Trophoblast cell (in vitro differentiated cells and primary cell): ENCODE data around the gene PIGU.
A peak's percentile ranks its signal among the peaks of the same experiment; 100 is the strongest.

Experiments used
- DNase-seq, 2 donors: peaks; one replicate each; pipeline ENCODE4 v3.0.0-alpha.2; 2016
- H2AFZ ChIP-seq: 2 replicates; pipeline ENCODE4 v1.6.1; 2013; ENCODE audit warnings: low read length, moderate library complexity, mild to moderate bottlenecking; ENCODE audit not compliant: insufficient read depth, poor library complexity
- H2AK5ac ChIP-seq: 2 replicates; pipeline ENCODE4 v1.6.1; 2013; ENCODE audit warnings: mild to moderate bottlenecking, low read length
- H2BK120ac ChIP-seq: 2 replicates; pipeline ENCODE4 v1.6.1; 2013; ENCODE audit warnings: low read length, mild to moderate bottlenecking, moderate library complexity; ENCODE audit not compliant: insufficient read depth, poor library complexity
- H2BK12ac ChIP-seq: 2 replicates; pipeline ENCODE4 v1.6.1; 2013; ENCODE audit warnings: mild to moderate bottlenecking, low read length, moderate library complexity
- H2BK5ac ChIP-seq: 2 replicates; pipeline ENCODE4 v1.6.1; 2013; ENCODE audit warnings: low read length, low read depth, moderate library complexity, mild to moderate bottlenecking; ENCODE audit not compliant: poor library complexity
- H3K14ac ChIP-seq: 2 replicates; pipeline ENCODE4 v1.6.1; 2013; ENCODE audit warnings: mild to moderate bottlenecking, low read length
- H3K18ac ChIP-seq: 2 replicates; pipeline ENCODE4 v1.6.1; 2013; ENCODE audit warnings: mild to moderate bottlenecking, low read length
- H3K23ac ChIP-seq: 2 replicates; pipeline ENCODE4 v1.6.1; 2013; ENCODE audit warnings: low read length
- H3K27ac ChIP-seq: 2 replicates; pipeline ENCODE4 v1.5.1; 2013; ENCODE audit warnings: low read depth, mild to moderate bottlenecking, inconsistent platforms, low read length, moderate library complexity
- H3K27me3 ChIP-seq: 2 replicates; pipeline ENCODE4 v1.6.1; 2013; ENCODE audit warnings: inconsistent platforms, mild to moderate bottlenecking, low read length, moderate library complexity; ENCODE audit not compliant: insufficient read depth
- H3K36me3 ChIP-seq, 2 experiments: 1 replicate in 1 of 2; 2 replicates in 1 of 2; pipeline ENCODE4 v1.6.1; 2013; ENCODE audit warnings: low read length in 2 of 2, mild to moderate bottlenecking in 2 of 2, moderate library complexity in 1 of 2; ENCODE audit not compliant: insufficient read depth in 2 of 2, control insufficient read depth in 1 of 2
- H3K4ac ChIP-seq: 2 replicates; pipeline ENCODE4 v1.6.1; 2013; ENCODE audit warnings: low read depth, mild to moderate bottlenecking, low read length, moderate library complexity
- H3K4me1 ChIP-seq, 2 experiments: 1 replicate in 1 of 2; 2 replicates in 1 of 2; pipeline ENCODE4 v1.6.1; 2013; ENCODE audit warnings: low read length in 2 of 2, mild to moderate bottlenecking in 2 of 2, moderate library complexity in 1 of 2; ENCODE audit not compliant: insufficient read depth in 2 of 2, control insufficient read depth in 1 of 2
- H3K4me2 ChIP-seq: 2 replicates; pipeline ENCODE4 v1.6.1; 2013; ENCODE audit warnings: inconsistent platforms, mild to moderate bottlenecking, low read length, moderate library complexity
- H3K4me3 ChIP-seq: 2 replicates; pipeline ENCODE4 v1.5.1; 2013; ENCODE audit warnings: mild to moderate bottlenecking, low read depth, low read length, inconsistent platforms
- H3K79me1 ChIP-seq: one replicate; pipeline ENCODE4 v1.6.1; 2013; ENCODE audit warnings: low read length
- H3K79me2 ChIP-seq: 2 replicates; pipeline ENCODE4 v1.6.1; 2013; ENCODE audit warnings: low read length, mild to moderate bottlenecking; ENCODE audit not compliant: control insufficient read depth, insufficient read depth, poor library complexity
- H3K9ac ChIP-seq: 2 replicates; pipeline ENCODE4 v1.6.1; 2013; ENCODE audit warnings: mild to moderate bottlenecking, low read length
- H3K9me3 ChIP-seq: 2 replicates; pipeline ENCODE4 v1.6.1; 2013; ENCODE audit warnings: low read depth, mild to moderate bottlenecking, control low read depth, inconsistent platforms, low read length; ENCODE audit not compliant: insufficient read depth
- H4K12ac ChIP-seq: 2 replicates; pipeline ENCODE4 v1.6.1; 2013; ENCODE audit warnings: low read depth, mild to moderate bottlenecking, low read length, moderate library complexity
- H4K8ac ChIP-seq: 2 replicates; pipeline ENCODE4 v1.6.1; 2013; ENCODE audit warnings: low read depth, mild to moderate bottlenecking, low read length, moderate library complexity
- H4K91ac ChIP-seq: one replicate; pipeline ENCODE4 v1.6.1; 2013; ENCODE audit warnings: low read depth, mild to moderate bottlenecking, low read length, moderate library complexity
- WGBS: extraction: QIAGEN DNeasy Blood & Tissue Kit; methylation state at CpG from one replicate; pipeline ENCODE4 v1.1.7; 2013; ENCODE audit warnings: missing lambda C conversion rate; ENCODE audit not compliant: insufficient read length, insufficient coverage; ENCODE audit errors: extremely low coverage; 5-methylcytosine and 5-hydroxymethylcytosine counted together

The PIGU gene

GRCh38 chr20:34549291-34549928 is 127.5 kb downstream of the PIGU start:
- Histone ChIP-seq H3K9ac (no peak overlapping the region), H2BK12ac (no peak overlapping the region), H3K79me1 (peaks cover 2% of the 10 kb centered on the region), H2AFZ (no peak overlapping the region), H3K36me3 (no peaks in the 10 kb centered on the region), H3K27me3 (no peaks in the 10 kb centered on the region), H2AK5ac (no peak overlapping the region), H3K18ac (no peak overlapping the region), H3K4me2 (no peak overlapping the region), H2BK5ac (no peak overlapping the region), H3K23ac (no peak overlapping the region), H3K4me1 (peaks cover 5 to 8% of the 10 kb centered on the region in 2 experiments), H2BK120ac (no peak overlapping the region), H3K4me3 (no peak overlapping the region), H4K91ac (no peak overlapping the region), H3K9me3 (no peaks in the 10 kb centered on the region), H3K79me2 (no peaks in the 10 kb centered on the region), H3K4ac (no peak overlapping the region), H3K14ac (no peak overlapping the region), H4K12ac (no peak overlapping the region), H4K8ac (no peak overlapping the region), H3K27ac (no peak overlapping the region)
- no CpG with 5 or more reads among the region's 20 CpGs for WGBS
- DNase-seq = peak; percentile 37 to 67

GRCh38 chr20:34547844-34548613 is 128.9 kb downstream of the PIGU start:
- H3K4me3 ChIP-seq = no peak overlapping the region
- no peak overlapping the region for H2BK12ac ChIP-seq
- H3K4ac ChIP-seq = no peak overlapping the region
- no peak overlapping the region for H2AFZ ChIP-seq
- no peak overlapping the region for H2BK5ac ChIP-seq
- peaks cover 2% of the 10 kb centered on the region for H3K79me1 ChIP-seq
- no peak overlapping the region for H3K4me2 ChIP-seq
- no peak overlapping the region for H2AK5ac ChIP-seq
- H4K91ac ChIP-seq = no peak overlapping the region
- WGBS = no CpG with 5 or more reads among the region's 22 CpGs
- no peak overlapping the region for H3K18ac ChIP-seq
- no peak for DNase-seq
- no peaks in the 10 kb centered on the region for H3K9me3 ChIP-seq
- no peak overlapping the region for H3K27ac ChIP-seq
- no peaks in the 10 kb centered on the region for H3K27me3 ChIP-seq
- no peak overlapping the region for H4K8ac ChIP-seq
- peaks cover 5 to 8% of the 10 kb centered on the region in 2 experiments for H3K4me1 ChIP-seq
- H3K9ac ChIP-seq = no peak overlapping the region
- no peak overlapping the region for H3K14ac ChIP-seq
- no peaks in the 10 kb centered on the region for H3K79me2 ChIP-seq
- H4K12ac ChIP-seq = no peak overlapping the region
- no peak overlapping the region for H2BK120ac ChIP-seq
- no peak overlapping the region for H3K23ac ChIP-seq
- H3K36me3 ChIP-seq = no peaks in the 10 kb centered on the region

- H4K8ac ChIP-seq = no peak overlapping the region
- no peak overlapping the region for H3K9ac ChIP-seq
- H2AFZ ChIP-seq = no peak overlapping the region
- no peak overlapping the region for H3K18ac ChIP-seq
- peaks cover 2 to 4% of the 10 kb centered on the region in 2 experiments for H3K36me3 ChIP-seq
- no peak overlapping the region for H3K14ac ChIP-seq
- H3K4me2 ChIP-seq = no peak overlapping the region
- H3K27ac ChIP-seq = no peak overlapping the region
- H3K23ac ChIP-seq = no peak overlapping the region
- no CpG with 5 or more reads among the region's 11 CpGs for WGBS
- no peaks in the 10 kb centered on the region for H3K79me2 ChIP-seq
- H3K9me3 ChIP-seq = no peaks in the 10 kb centered on the region
- no peak for DNase-seq
- H2BK120ac ChIP-seq = no peak overlapping the region
- peak overlapping the region; percentile 20 for H3K4me3 ChIP-seq
- no peak overlapping the region for H2BK12ac ChIP-seq
- H4K91ac ChIP-seq = no peak overlapping the region
- no peak overlapping the region for H3K4ac ChIP-seq
- H3K4me1 ChIP-seq = peaks cover 5 to 8% of the 10 kb centered on the region in 2 experiments
- peaks cover 2% of the 10 kb centered on the region for H3K79me1 ChIP-seq
- no peak overlapping the region for H2BK5ac ChIP-seq
- no peak overlapping the region for H2AK5ac ChIP-seq
- no peak overlapping the region for H4K12ac ChIP-seq
- no peaks in the 10 kb centered on the region for H3K27me3 ChIP-seq
Measured at GRCh38 chr20:34546751-34547181, 130.1 kb downstream of the PIGU start.

GRCh38 chr20:34544109-34544796 is 132.6 kb downstream of the PIGU start:
- Histone ChIP-seq H2AK5ac (no peak overlapping the region), H3K36me3 (peaks cover 23 to 25% of the 10 kb centered on the region in 2 experiments), H3K4ac (no peak overlapping the region), H2BK5ac (no peak overlapping the region), H4K12ac (no peak overlapping the region), H3K9ac (no peak overlapping the region), H2AFZ (no peak overlapping the region), H3K18ac (no peak overlapping the region), H2BK12ac (no peak overlapping the region), H4K91ac (no peak overlapping the region), H2BK120ac (no peak overlapping the region), H3K4me2 (peak overlapping the region; percentile 70), H3K14ac (no peak overlapping the region), H3K23ac (no peak overlapping the region), H3K4me3 (peak overlapping the region; percentile 14), H3K79me1 (no peaks in the 10 kb centered on the region), H3K27ac (no peak overlapping the region), H4K8ac (no peak overlapping the region), H3K79me2 (no peaks in the 10 kb centered on the region), H3K27me3 (no peaks in the 10 kb centered on the region), H3K9me3 (no peaks in the 10 kb centered on the region), H3K4me1 (peaks cover 0 to under 1% of the 10 kb centered on the region in 2 experiments)
- DNase-seq = no peak
- WGBS = no CpG with 5 or more reads among the region's 19 CpGs
